SH-SY5Y (cell line): ENCODE measurements around the gene ANKHD1.

Experiments
- GATA2 ChIP-seq: IDR thresholded peaks from 2 replicates; pipeline ENCODE4 v1.6.1; 2011; ENCODE audit warnings: mild to moderate bottlenecking, low read depth, low read length
- GATA3 ChIP-seq: IDR thresholded peaks from 2 replicates; pipeline ENCODE4 v1.6.1; 2011; ENCODE audit warnings: low read depth, mild to moderate bottlenecking, low read length, moderate library complexity

DNA sequence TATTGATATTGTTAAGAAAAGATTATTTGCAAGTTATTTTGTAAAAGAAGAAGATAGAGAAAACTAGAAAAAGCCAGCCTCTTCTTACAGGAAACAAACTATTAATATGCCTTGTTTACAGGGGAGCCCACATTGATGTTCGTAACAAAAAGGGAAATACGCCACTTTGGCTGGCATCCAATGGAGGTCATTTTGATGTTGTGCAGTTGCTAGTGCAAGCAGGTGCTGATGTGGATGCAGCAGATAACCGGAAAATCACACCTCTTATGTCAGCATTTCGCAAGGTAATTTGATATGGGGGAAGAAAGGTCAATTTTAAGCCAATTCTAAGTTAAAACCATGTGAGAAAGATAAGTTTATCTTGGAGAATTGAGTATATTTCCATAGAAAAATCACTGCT, 108.3 kb downstream of the ANKHD1 start:
- TF ChIP-seq GATA2 = no peak
- TF ChIP-seq GATA3 = no peak
